HG03460 (cell line): ENCODE results near the gene ARHGEF7.
"Not testable (repeated sequence)": the region's sequence is repeated elsewhere in the genome, so short reads cannot be mapped to it uniquely, and the experiment has no call there.

Source experiments
- ATAC-seq: cut with Tn5 transposase; IDR thresholded peaks from one replicate; pipeline ENCODE4 v1.9.1; 2021; ENCODE audit not compliant: unreplicated experiment

The ARHGEF7 gene

DNA sequence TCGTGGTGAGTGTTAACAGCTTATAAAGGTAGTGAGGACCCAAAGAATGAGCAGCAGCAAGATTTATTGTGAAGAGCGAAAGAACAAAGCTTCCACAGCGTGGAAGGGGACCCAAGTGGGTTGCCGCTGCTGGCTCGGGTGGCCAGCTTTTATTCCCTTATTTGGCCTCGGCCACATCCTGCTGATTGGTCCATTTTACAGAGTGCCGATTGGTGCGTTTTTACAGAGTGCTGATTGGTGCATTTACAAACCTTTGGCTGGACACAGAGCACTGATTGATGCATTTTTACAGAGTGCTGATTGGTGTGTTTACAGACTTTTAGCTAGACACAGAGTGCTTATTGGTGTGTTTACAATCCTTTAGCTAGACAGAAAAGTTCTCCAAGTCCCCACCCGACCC lies 74.4 kb downstream of the ARHGEF7 start:
- not testable (repeated sequence) for ATAC-seq

DNA sequence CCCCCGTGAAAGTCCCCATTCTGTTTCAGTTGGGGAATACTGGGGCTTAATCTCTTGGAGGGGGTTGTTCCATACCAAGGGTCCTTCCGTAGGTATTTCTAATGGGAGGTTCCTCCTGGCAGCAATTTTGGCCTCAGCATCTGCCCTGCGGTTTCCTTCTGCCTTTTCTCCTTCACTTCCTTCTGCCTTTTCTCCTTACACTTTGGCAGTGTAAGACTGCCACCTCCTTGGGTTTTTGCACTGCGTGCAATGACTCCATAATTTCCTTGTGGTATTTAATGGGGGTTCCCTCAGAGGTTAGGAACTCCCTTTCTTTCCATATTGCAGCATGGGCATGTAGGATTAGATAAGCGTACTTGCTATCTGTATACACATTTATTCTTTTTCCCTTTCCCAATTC lies 78.1 kb downstream of the ARHGEF7 start:
- not testable (repeated sequence) for ATAC-seq

DNA sequence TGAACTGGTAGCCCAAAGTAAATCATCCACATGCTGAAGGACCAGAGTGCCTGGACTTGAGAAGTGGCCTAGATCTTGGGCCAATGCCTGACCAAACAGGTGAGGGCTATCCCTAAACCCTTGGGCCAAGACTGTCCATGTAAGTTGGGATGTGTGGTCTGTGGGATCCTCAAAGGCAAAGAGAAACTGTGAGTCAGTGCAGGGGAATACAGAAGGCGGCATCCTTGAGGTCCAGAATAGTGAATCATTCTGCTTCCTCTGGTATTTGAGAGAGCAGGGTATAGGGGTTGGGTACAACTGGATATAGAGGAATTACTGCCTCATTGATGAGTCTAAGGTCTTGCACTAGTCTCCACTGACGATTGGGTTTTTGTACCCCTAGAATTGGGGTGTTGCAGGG lies 79.5 kb downstream of the ARHGEF7 start:
- not testable (repeated sequence) for ATAC-seq

DNA sequence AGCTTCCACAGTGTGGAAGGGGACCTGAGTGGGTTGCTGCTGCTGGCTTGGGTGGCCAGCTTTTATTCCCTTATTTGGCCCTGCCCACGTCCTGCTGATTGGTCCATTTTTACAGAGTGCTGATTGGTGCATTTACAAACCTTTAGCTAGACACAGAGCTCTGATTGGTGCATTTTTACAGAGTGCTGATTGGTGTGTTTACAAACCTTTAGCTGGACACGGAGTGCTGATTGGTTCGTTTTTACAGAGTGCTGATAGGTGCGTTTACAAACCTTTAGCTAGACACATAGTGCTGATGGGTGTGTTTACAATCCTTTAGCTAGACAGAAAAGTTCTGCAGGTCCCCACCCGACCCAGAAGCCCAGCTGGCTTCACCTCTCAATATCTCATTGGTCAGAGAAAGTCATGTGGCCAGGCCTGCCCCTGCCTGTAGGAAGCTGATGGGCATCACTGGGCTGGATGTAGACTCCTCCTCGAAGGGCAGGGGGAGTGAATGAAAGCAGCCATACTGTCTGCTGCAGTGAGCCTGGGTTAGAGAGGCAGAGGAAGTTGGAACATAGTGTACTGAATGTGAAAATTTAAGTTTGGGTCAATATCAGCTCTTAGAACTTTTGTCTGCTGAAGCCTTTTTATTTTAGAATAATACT lies 83.7 kb downstream of the ARHGEF7 start:
- ATAC-seq, result not testable (repeated sequence)

DNA sequence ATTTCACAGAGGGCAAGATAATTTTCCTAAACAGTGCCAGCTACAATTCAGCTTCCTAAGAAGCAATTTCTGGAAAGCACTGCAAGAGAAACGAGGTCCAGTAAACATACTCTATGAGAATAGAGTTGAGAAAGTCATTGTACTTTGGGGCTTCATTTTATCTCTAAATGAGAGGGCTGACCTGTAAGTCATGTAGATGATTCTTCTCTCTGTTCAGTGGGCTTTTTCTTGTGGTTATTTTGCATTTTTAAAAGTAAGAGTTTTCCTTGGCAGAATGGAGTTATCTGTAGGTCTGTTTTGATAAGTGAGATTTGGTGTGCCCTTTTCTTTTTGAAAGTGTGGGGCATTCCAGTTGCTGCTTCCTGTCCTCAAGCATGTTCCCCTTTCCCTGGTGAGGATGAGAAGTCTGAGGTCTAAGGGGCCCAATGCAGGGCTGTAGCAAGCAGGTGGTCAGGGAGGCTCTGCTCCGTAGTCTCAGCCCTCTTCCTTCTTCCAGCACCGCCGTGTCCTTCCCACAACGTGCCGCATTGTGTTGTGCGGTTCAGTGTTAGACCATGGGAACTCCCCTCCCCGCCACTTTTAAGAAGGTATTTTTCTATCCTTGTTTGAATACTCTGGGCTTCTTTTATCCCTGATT lies 86.3 kb downstream of the ARHGEF7 start:
- peak; percentile 30 for ATAC-seq

DNA sequence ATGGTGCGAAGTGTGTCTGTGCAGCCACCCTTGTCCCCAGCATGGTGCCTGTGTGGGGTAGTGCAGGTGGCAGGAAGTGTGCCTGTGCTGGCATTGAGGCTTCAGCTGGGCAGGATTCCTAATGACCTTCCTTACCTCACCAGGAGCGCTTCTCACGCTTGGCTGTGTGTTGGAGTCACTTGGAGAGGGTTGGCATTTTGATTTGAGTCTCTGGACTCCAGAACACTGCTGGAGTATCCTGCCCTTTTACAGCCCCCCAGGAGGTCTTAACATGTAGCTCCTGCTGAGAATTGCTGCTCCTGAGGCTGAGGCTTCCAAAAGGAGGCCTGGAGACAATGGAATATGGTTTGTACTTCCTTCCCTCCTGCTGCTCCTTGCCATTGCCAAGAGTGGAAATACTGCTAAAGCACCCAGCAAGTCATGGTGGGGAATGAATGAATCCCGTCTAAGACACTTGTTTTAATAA lies 87.1 kb downstream of the ARHGEF7 start:
- ATAC-seq, result no peak

DNA sequence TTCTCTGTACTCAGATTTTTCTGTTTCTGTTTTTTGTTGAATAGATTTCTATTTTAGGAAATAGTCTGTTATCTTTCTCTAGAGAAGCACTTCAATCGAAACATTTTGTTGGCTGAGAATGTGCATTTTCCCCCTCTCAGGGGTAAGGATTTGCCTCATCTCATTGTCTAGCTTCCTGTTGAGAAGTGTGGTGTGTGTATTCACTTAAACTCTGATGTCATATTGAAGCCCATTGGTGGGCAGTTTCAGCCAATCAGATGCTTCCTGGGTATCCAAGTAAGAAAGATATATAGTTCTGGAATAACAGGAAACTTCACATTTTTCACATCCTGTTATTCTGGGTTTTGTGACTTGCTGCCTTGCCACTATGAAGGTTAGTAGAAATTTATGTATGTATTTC lies 87.6 kb downstream of the ARHGEF7 start:
- peak; percentile 70 for ATAC-seq

DNA sequence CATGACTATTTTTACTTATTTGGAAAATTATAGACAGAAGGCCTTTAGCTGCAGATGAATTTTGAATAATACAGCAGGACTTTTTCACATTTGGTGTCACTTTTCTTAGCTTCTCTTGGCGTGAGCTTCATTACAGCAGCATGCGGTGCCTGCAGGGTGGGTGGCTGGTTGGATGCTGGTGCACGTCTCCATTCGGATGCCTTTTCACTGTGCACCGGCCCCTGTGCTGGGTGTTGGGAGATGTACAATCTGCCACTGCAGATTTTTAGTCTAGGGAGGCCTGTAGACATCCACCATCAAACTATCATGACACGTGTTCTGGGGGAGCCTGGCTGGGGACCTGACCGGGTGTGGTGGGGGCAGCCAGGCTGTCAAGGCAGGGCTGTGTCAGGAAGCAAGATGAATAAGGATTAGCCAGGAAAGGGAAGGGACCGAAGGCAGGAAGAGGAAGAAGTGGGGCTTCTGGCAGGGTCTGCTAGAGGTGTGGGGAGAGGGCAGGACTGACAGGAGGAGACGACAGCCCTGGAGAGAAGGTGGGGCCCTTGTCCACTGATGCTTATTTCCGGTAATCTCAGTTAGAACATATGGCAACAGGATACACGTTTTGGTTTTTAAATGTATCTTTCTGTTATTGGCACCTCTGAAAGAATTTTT lies 88.8 kb downstream of the ARHGEF7 start:
- peak; percentile 37 for ATAC-seq

DNA sequence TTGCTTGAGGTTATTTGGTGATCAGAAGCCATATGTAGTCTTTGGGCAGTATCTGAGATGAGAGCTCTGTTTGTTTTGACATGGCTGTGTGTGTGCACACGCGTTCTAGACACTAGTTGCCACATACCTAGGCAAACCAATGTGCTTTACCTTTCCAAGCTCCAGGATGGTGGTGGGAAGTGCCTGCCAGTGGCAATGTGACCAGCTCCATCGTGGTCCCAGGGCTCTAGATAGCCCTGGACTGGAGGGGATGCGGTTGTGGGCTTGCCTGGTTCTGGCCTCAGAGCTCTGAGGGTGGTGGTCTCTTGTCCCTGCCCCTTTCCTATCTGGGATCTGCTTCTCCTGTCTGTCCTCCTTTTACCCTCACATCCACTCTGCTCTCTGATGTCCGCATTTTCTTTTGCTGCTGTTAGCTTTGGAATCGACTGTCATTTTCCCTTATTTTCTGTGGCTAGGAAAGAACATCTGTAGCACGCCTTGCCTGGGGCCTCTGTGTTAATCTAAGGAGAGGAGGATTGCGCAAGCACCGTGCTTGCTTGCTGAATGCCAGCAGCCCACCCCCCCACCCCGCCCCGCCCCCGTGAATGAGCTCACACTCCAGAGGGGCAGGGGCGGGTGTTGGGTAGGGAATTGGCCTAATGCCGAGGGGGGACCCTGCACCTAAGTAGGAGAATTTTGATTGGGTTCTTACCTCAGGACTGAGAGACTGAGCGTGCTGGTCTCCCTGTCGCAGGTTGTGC lies 89.5 kb downstream of the ARHGEF7 start:
- ATAC-seq, result no peak

DNA sequence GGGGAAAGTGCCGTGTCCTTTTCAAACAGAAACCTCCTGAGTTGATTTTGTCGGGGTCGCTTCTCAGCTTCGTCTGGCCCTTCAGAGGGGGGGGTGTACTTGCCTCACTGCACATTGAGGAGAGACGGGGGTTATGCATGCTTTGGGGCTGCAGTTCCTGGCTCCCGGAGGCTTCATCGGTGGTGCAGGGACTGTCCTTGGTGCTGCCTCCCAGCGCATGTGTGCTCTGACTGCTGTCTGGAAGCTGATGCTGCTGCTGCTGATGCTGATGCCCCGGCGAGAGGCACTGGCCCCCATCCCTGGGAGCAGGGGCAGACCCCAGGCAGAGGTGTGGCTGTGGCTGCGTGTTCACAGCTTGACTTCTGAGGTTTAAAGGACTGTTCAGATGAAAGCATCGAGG lies 91.0 kb downstream of the ARHGEF7 start:
- ATAC-seq, result no peak

DNA sequence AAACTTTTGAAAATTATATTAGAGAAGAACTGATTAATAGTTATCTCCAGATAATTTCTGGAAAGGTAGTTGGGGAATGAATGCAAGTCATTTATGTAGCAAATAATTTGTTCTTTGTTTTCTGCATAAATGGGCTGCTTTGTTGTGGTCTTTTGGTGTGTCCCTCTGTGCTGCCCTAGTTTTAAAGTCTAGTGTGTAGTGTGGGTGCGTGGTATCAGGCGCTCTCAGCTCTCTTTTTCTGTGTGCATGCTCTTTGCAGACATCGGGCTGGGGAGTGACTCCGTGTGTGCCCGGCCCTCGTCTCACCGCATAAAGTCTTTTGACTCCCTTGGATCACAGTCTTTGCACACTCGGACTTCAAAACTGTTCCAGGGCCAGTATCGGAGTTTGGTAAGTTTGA lies 94.5 kb downstream of the ARHGEF7 start:
- ATAC-seq, result no peak

DNA sequence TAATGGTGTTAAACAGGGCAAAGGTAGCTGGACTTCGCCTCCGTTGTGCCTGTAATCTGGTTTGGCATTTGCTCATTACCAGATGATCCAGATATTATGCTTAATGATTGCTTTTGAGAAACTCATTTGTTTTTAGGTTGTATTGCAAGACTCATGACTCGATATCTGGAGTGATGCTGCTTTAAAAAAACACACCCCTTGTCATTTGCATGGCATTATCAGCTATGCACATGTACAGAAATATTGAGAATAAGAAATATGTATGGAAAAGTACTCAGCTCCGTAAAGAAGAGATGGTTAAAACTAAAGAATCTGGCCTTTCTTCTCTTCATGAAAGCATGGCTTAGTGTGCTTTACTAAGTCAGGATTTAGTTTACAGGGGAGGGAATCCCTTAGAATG lies 95.0 kb downstream of the ARHGEF7 start:
- ATAC-seq, result no peak

DNA sequence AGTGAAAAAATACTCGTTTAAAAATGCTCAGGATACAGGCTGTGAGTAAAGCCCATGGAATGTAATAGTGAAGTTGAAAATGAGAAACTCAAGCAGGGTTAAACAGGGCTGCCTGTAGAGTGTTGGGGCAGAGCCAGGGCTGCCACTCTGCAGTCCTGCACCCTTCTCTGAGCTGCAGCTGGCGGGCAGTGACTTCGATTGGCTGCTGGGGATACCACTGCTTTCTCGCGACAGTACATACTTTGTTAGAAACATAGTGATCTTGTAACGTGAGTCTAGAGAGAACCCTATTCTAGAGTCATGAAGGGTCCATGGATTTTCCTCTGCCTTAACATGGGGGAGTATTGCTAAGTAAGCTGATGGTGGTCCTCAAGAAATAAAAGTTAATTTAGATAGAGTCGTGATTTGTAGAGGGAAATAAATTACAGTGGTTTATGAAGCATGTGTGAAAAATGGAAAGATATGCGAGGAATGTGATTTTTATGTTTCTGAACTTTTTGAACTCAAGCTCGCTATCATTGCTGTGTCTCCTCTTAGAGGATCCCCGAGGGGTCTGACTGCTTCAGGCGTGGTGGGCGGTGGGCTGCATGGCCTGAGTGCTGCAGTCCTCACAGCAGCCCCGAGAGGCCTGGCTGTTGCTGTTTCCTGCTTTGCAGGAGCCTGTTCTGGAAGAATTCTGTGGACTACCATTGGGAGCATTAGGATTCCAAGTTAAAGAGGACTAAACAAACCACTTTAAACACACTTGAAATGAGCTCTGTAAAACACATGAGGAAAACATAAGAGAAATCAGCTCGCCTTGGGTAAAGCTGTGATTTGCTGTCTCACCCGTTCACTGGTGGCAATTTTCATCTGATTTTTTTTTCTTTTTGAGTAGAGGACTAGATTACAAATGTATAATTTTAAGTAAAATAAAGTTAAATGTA lies 95.7 kb downstream of the ARHGEF7 start:
- ATAC-seq, result no peak

DNA sequence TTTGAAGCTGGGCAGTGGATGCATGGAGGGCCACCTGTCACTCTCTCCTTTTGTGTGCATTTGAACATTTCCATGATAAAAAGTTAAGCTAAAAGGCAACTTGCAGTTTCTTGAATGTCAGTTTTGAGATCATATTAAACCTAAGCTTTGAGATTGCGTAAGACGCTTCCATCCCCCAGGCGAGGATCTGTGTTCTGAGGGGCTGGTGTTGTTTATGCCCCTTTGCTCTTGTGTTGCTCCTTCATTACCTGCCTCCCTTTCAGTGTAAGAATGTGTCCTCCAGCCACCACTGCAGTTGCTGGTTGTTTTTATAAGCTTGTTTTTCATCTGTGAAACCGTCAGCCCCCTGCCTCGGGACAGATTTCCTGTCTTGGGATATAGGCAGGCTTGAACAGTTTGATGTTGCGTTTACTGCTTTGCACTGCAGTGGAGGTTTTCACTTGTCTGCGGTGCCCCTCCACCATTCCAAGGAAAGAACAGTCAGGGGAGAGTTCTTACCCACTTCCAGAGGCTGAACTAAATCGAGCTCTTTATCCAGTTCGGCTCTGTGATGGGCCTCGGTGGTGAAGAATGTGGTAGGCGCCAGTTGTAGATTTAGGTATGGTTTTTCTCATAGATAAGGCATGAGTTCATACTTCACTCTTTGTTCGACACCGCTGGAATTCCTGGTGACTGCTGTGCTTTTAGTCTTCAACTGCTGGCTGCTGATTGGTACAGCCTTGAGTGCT lies 96.8 kb downstream of the ARHGEF7 start:
- no peak for ATAC-seq

DNA sequence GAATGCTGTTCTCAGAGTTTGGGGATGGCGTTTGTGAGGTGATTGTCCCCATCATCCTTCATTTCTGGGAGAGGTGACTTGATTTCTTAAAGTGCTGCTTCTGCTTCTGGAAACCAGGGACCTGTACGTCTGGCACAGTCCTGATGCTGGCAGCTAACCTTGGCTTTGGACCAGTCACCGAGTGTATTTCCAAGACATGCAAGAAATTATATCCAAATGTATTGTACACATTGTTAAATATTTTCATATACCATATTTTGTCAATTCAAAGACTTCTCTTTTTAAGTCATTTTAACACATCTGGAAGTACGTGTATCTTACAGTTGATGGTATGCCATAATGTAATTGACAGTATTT lies 97.4 kb downstream of the ARHGEF7 start:
- ATAC-seq, result no peak

DNA sequence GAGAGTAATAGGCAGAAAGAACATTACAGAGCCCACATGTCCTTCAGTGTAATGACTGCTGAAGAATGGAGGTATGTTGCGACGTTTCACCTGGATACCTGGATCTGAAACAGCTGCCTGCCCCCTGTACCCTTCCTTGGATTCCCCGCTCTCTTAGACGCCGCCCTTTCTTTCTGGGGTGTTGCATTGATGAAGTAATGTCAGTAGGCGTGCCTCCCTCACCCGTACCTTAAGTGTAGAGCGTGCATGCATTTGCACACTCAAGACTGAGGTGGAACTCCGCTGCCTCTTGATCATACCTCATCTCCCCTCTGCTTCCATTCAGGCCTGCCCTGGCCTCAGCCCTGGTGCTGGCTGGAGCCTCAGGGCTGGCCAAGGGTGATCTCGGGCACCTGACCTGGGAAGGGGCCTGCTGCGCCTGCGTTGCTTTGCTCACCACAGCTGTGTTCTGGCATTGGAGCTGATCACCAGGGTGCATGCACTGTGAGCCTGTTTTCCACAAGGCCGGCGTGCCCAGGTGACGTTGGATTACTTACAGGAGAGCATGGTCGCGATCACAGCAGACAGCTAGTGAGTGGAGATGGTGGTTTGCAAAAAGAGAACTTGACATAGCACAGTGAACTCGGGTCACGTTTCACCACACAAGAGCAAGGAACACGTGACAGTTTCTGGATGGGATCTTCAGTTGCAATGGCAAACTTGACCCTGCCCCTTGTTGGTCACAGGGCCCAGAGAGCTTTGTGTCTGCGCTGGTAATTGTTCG lies 99.0 kb downstream of the ARHGEF7 start:
- ATAC-seq, result peak; percentile 42

DNA sequence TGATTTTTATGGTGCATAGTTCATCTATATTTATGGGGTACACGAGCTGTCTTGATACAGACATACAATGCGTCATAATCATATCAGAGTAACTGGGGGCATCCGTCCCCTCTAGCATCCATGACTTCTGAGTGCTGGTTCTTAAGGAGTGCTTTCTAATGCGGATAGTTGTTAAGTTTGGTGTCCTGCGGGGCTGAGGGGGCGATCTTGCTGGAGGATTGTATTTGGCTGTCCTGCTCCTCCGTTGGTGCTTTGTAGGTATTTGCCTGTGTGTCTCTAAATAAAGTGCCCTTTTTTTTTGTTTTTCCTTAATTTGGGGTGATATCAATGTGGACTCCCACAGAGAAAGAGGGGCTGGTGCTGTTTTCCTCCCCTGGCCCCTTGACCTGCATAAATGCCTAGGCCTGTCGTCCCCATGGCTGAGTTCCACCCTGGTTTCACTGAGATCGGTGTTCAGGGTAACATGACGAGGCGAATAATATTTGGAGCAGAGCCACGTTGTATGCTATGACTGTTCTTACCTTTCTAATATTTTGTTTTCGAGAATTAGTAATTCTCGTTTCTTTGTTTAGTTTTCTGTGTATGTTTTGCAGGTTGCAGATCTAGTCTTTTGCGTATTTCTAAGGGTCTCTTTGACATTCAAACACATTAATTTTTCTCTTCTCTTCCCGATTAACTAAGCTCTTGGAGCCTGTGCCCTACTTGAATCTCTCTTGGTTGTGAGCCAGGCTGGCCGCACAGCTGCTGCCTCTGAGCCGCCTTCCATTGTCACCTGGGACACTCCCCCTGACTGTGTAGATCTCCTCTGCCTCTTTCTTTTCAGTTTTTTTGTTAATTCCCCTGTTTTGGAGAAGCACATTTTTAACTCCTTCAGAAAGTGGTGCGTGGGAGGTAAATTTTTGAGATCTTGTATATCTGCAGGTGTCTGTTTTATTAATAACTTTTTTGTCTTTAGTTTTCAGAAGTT lies 100.3 kb downstream of the ARHGEF7 start:
- no peak for ATAC-seq
